Fibroblast of skin of abdomen (primary cell): ENCODE data around the gene MMP7.

Source experiments
- DNase-seq: peaks from one replicate; pipeline ENCODE4 v3.0.0-alpha.2; 2013

The MMP7 gene

DNA sequence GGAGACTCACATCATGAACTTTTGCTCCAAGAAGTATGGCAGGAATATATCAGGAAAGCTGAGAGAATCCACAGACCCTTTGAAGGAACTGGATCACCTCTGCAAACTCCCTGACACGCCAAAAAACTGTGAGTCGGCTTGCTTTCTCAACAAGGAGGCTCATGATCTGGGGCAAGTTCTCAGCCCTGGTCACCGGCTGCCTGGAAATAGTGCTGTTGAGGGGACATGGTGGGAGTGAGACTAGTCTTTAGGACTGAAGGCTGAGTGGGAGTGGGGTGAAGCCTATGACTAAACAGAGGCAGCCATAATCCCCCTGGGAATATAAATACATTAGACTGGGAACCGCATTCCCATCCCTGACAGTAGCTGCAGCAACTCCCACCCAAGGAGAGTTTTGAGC lies 8.4 kb upstream of the MMP7 start:
- no peak for DNase-seq

GRCh38 chr11:102534261-102534872 lies 3.8 kb upstream of the MMP7 start:
- no peak for DNase-seq

- no peak for DNase-seq
These were observed 1.9 kb downstream of the MMP7 start for GRCh38 chr11:102528618-102529017.

- peak; percentile 33 for DNase-seq
These were observed 2.9 kb downstream of the MMP7 start for GRCh38 chr11:102527684-102528083.

- DNase-seq, result no peak
These were observed 3.5 kb downstream of the MMP7 start for GRCh38 chr11:102527041-102527440.

GRCh38 chr11:102523887-102524286 lies 6.7 kb downstream of the MMP7 start:
- DNase-seq, result no peak

- DNase-seq, result no peak
These were observed 7.4 kb downstream of the MMP7 start for GRCh38 chr11:102523189-102523570.

GRCh38 chr11:102522312-102523188 lies 8.0 kb downstream of the MMP7 start:
- DNase-seq, result no peak

DNA sequence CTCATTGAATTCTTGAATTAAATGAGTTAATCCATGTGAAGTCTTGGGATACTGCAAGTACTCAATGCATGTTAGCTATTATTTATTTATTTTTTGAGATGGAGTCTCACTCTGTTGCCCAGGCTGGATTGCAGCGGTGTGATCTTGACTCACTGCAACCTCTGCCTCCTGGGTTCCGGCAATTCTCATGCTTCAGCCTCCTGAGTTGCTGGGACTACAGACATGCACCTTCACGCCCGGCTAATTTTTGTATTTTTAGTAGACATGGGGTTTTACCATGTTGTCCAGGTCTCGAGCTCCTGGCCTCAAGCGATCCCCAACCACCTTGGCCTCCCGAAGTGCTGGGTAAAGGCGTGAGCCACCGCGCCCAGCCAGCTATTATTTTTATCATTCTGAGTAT lies 9.4 kb downstream of the MMP7 start:
- DNase-seq, result no peak

DNA sequence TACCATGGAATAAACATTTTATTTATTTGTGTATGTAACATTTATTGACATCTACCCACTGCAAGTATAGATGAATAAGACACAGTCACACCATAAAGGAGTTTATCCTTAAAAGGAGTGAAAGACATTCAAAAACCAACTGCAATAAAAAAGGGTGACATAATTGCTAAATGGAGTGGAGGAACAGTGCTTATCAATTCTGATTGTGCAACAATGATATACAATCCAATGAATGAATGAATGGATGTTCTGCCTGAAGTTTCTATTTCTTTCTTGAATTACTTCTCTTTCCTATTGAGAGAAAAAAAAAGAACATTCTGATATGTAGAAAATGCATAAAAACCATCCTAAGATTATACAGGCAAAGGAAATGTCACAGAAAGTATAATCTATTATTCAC lies 10.0 kb downstream of the MMP7 start:
- DNase-seq, result no peak

- DNase-seq, result no peak
These were observed 12.1 kb downstream of the MMP7 start for GRCh38 chr11:102518296-102519094.

DNA sequence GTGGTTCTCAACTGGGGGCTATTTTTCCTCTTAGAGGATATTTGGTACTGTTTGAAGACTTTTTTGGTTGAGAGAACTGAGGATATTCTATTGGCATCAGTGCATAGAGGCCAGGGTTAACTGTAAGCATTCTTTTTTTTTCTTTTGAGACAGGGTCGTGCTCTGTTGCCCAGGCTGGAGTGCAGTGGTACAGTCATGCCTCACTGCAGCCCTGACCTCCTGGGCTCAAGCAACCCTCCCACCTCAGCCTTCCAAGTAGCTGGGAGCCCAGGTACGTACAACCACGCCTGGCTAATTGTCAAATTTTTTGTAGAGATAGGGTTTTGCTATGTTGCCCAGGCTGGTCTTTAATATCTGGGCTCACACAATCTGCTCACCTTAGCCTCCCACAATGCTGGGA lies 12.9 kb downstream of the MMP7 start:
- DNase-seq, result no peak

DNA sequence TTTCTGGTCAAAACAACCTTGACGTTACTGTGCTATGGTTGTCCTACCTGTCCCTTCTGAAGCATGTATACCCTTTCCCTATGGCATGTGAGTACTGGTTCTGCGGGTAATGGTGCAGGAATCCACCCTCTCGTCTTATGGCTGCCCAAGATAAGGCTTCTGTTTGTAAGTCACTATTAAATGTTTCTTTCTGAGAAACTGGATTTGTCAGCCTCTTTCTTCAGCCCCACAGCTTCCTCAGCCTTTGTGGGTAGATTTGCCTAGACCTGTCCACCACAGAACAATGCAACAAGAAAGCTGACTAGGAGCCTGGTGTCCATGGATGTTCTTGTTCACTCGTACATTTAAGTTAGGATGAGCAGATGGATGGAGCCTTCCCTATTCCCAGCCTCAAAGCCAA lies 14.4 kb downstream of the MMP7 start:
- DNase-seq, result no peak

DNA sequence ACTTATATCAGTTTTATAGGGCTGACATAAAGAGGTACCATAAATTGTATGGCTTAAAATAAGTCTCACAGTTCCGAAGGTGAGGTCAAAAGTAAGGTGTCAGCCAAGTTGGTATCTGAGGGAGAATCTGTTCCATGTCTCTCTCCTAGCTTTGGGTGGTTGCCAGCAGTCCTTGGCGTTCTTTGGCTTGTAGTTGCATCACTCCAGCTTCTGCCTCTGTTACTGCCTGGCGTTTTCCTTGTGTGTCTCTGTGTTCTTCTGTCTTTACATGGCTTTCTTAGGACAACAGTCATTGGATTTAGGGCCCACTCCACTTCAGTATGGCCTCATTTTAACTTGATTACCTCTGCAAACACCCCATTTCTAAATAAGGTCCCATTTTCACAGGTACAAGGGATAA lies 16.7 kb downstream of the MMP7 start:
- DNase-seq, result peak; percentile 47

DNA sequence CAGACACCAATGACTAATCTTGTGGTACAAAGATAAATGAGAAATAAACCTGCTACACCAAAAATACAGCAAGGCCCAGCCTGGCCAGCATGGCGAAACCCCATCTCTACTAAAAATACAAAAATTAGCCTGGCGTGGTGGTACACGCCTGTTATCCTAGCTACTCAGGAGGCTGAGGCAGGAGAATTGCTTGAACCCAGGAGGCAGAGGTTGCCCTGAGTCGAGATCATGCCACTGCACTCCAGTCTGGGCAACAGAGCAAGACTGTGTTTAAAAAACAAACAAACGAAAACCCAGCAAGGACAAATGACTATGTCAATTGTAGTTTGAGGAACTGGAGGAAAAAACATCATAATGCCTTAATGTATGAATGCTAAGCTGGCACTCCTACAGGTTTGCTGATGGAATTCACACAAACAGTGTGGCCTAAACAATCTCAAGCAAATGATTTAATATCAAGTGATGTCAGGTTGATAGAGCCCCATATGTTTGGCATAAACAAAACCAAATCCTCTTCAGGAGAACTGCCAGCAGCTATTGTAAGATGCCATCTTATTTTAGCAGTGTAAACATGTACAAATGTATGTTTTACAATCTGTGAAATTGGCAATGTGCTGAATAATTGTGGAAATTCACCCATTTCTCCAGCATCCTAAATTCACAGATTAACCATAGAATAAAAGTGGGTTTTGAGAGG lies 20.0 kb downstream of the MMP7 start:
- DNase-seq, result no peak

GRCh38 chr11:102502831-102503230 lies 27.7 kb downstream of the MMP7 start:
- DNase-seq, result peak; percentile 71

GRCh38 chr11:102500829-102501228 lies 29.7 kb downstream of the MMP7 start:
- DNase-seq, result no peak

GRCh38 chr11:102499931-102500330 lies 30.6 kb downstream of the MMP7 start:
- no peak for DNase-seq

DNA sequence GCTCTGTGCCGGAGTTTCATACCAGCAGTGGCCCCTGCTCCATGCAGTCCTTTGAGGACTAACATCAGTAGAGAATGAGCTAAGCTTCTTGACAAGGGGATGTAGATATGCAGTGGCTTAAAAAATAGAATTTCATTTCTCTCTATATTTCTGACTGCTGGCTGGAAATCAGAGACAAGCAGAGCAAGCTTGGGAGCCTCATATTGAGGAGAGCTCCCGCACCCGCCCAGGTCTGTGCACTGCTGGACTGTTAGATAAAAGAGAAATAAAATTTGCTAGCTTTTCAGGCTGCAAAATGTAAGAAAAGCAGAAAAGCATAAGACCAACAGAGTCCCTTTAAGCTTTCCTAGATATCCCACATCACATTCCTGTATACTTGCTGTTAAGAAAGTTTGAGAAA lies 31.4 kb downstream of the MMP7 start:
- DNase-seq, result no peak

DNA sequence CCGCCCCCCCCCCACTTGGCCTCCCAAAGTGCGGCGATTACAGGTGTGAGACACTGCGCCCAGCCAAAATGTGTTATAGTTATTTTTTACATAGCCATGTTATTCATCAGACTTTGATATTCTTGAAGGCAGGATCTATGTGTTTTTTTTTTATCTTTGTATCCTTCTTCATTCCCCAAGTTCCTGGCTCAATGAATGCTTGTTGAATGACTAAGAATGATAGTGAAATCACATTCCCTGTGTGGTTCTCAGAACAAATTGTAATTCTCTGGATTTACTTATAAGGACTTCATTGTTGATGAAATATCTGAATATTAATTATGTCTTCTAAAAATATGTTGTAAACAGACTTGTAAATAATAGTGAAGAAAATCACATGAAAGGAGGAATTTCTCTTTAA lies 33.5 kb downstream of the MMP7 start:
- peak; percentile 65 for DNase-seq

GRCh38 chr11:102495161-102496042 lies 35.1 kb downstream of the MMP7 start:
- peak; percentile 86 for DNase-seq

DNA sequence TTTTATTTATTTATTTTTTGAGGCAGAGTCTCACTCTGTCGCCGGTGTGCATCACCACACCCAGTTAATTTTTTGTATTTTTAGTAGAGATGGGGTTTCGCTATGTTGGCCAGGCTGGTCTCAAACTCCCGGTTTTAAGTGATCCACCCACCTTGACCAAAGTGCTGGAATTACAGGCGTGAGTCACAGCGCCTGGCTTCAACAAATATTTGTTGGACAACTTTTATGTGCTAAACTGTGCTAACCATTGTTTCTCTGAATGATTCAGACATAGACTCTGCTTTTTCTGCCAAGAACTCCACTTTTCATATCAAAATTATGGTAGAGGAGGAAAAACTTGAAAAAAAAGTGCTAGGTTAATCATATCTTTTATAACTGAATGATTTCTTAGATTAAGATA lies 36.3 kb downstream of the MMP7 start:
- peak; percentile 33 for DNase-seq
